GM18861 (cell line): ENCODE results near the gene ACTL10.

Experiments
- ATAC-seq: cut with Tn5 transposase; IDR thresholded peaks from one replicate; pipeline ENCODE4 v1.9.1; 2021; ENCODE audit not compliant: unreplicated experiment

Gene ACTL10

DNA sequence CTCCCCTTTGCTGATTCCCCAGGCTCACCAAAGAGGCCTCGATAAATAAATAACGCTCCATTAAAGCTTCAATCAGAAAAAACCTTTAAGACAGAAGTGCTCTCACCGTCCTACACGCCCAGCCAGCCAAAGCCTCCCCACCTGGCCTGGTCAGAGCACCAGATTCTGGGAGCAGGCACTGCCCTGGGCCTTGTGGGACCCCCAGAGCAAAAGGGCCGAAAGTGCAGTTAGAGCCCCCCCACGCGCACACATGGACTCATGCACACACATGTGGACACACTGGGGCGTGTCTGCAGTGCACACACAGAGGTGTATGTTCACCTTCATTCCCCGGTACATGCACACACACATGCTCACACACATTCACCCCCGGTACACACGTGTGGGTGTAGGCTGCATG lies 9.4 kb downstream of the ACTL10 start:
- no peak for ATAC-seq

DNA sequence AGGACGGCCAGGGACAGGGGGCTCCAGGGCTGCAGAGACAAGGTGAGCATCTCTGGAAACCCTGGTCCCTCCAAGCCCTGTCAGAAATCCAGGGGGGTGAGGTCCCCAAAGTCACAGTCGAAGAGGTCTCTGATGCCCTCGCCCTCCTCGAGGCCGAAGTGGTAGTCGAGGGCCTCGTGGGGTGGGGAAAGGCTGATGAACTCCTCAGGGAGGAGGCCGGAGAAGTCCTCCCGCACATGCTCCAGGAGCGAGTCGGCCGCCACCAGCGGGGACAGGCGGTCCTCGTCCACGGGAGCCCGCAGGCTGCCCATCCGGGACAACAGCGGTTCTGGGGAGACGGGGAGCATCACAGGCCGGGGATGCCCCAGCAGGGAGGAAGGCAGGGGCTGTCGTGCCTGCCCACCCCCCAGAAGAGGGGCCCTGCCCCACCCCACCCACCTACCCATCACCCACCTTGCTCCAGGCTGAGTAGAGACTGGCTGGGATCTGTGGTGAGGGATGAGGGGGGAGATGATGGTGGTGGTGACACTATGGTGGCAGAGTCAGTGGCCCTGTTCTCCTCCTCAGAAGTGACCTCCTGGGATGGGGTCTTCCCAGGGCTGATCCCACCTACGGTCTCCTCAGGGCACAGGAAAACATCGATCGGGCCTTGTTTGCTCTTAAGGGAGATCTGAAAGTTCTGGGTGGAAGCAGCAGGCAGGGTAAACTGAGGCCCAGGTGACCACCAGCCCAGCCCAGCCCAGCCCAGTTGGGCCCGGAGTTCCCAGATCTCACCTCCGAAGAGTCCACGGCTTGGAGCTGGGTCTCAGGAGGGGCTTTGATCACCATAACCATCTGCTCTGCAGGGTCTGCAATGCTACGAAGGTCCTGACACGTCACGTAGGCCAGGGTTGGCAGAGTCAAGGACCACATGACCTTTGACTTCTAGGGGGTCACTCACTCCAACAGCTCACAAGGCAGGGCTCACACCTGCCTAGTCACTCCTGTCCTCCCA lies 10.2 kb downstream of the ACTL10 start:
- ATAC-seq, result no peak

DNA sequence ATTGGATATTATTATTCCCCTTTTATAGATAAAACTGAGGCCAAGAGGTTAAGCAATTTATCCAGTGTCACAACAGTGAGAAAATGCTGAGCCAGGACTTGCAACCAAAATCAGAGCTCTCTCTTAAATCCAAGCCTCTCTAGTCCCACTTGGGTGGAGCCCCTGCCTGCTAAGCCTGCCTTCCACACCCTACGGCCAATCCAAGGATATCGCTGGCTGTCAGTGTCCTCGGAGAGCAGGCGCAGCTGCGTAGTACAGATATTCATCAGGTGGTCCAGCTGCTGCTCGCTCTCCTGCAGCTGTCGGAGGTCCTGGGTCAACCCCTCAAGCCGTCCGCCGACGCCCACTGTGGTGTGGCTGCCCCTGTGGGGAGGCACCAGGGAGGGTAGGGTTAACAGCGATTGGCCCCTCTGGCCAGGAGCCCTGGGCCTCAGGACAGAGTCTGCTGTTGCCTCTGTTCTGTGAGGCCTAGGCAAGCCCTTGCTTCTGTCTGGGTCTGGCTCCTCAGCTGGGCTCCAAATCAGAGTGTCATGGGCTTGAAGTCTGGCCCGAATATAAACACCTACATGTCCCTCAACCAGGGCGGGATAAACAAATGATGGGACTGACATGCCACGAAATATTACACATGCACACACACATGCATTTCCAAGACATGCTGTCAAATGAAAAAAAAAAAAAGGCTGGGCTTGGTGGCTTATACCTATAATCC lies 11.4 kb downstream of the ACTL10 start:
- ATAC-seq, result no peak

- peak; percentile 59 for ATAC-seq
These were observed 13.2 kb downstream of the ACTL10 start for GRCh38 chr20:33679758-33680485.

DNA sequence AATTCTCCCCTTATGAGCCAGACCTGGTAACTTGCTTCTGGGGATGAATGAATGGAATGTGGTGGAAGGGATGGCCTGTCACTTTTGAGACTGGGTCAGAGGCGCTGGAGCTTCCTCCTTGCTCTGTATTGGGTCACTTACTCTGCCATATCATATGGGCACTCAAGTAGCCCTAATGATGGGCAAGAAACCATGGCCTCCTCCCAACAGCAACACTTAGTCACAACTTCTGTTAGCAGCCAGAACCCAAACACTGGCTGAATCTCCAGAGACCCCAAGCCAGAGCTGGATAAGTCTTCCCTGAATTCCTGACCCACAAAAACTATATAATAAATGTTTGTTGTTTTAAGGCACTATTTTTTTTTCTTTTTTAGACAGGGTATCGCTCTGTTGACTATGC lies 13.9 kb downstream of the ACTL10 start:
- no peak for ATAC-seq

GRCh38 chr20:33681288-33681687 lies 14.5 kb downstream of the ACTL10 start:
- no peak for ATAC-seq

DNA sequence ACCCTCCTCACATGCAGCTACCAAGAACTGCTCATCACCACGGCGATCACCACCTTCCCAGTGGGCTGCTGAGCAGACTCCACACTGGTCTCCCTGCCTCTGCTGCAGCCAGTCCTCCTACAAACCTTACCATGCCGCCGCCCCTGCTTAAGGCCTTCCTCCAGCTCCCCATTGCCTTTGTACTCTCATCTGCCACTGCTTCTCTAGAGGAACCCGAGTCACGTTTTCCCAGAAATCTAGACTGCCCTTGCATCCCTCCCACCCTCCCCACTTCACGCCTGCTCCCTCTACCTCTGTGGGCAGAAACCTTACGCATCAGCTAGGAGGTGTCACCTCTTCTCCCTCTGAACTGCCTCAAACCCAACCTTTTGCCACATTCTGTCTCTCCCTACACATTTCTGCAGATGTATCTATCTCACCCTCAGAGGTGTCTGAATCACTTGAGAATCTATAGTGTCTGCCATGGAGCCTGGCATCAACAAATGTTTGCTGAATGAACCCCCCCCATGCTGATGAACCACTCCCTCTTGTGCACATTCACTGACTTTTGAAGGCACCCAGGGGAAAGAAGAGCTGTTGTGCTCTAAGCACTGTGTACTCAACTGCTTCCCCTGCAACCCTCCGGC lies 15.1 kb downstream of the ACTL10 start:
- ATAC-seq, result no peak

GRCh38 chr20:33684533-33685327 lies 18.0 kb downstream of the ACTL10 start:
- no peak for ATAC-seq

DNA sequence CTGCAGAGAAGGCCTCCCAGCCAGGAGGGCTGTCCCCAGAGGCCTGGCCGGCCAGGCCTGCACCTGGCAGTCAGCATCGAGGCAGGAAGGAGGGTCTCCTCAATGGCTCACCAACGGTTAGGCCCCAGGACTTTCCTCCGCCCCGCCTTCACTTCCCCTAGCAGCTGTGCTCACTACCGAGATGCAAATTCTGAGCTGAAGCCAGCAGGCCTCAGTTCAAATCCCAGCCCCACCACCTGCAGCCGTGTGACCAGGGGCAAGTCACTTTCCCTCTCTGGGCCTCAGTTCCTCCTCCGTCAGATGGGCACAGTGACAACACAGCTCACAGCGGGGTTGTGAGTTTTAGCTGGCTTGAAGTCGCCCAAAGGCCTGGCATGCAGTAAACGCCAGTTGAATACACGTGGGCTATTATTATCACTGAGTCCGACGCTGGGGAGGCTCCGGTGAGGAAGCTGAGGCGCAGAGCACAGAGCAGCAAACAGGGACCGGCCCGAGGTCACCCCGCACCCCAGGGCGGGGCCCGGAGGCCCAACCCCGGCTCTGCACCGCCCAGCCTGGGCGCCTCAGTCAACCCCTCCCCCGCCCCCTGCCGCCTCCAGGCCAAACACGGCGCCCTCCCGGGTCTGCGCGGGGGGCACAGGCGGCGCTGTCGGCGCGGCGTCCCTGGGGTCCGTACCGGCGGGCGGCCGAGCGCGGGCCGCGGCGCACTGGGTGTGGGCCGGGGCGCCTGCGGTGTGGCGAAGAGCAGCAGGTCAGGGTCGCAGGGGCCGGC lies 18.8 kb downstream of the ACTL10 start:
- ATAC-seq, result peak; percentile 34

GRCh38 chr20:33686100-33686983 lies 19.6 kb downstream of the ACTL10 start, which contains the start of gene E2F1:
Gene E2F1 (minus strand): TSS chr20:33686385. CDS start chr20:33686264, 121 bp downstream.
- peak; percentile 59 for ATAC-seq

- no peak for ATAC-seq
These were observed 20.2 kb downstream of the ACTL10 start for GRCh38 chr20:33686984-33687366.

DNA sequence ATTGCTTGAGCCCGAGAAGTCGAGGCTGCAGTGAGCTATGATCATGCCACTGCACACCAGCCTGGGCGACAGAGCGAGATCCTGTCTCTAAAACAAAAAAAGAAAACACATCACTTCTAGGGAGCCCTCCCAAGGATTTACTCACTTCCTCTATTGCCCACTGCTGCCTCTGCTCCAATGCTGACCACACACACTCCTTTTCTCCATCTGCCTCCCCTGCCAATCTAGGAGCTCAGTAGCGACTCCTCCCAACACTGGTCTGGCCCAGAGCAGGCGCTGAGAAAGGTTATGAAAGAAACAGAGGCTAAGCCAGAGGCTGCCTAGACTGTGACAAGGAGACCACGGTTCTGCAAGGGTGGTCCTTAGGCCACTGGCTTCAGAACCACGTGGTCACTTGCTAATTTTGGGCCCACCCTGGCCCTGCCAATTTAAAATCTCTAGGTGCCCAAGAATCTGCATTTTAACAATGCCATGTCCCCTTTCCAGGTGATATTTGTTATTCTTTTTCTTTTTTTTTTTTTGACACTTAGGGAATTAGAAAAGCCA lies 20.7 kb downstream of the ACTL10 start:
- no peak for ATAC-seq

GRCh38 chr20:33687993-33688937 lies 21.5 kb downstream of the ACTL10 start:
- no peak for ATAC-seq

DNA sequence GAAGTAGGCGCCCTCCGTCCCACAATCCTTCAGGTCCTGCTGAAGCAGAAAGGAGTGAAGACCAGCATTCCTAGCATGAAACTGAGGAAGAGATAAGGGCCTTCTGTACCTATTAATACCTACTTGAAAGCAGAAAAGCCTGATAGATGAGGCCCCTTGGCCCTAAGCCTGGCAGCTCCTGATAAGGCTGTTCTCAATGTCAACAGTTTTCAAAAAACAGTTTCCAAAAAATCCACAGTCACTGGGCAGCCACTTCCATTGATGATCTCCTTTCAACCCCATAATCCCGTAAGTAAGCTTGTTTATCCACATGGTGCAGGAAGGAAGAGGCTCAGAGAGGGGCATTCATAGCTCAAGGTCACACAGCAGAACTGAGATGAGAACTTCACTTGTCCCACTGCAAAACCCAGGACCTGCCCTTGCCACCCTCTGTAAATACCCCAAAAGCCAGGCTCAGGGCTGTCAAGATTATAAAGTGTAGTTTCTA lies 22.2 kb downstream of the ACTL10 start:
- no peak for ATAC-seq

- ATAC-seq, result no peak
These were observed 22.8 kb downstream of the ACTL10 start for GRCh38 chr20:33689493-33689892.

- ATAC-seq, result no peak
These were observed 23.2 kb downstream of the ACTL10 start for GRCh38 chr20:33689973-33690372.

- ATAC-seq, result no peak
These were observed 26.5 kb downstream of the ACTL10 start for GRCh38 chr20:33693289-33693688.
